ENCODE measurements around the gene ADAP2.
A peak's percentile ranks its signal among the peaks of the same experiment; 100 is the strongest.

ADAP2 gene

GRCh38 chr17:30942308-30943079, 20.7 kb downstream of the ADAP2 start:
- TF ChIP-seq, protein P1, sequence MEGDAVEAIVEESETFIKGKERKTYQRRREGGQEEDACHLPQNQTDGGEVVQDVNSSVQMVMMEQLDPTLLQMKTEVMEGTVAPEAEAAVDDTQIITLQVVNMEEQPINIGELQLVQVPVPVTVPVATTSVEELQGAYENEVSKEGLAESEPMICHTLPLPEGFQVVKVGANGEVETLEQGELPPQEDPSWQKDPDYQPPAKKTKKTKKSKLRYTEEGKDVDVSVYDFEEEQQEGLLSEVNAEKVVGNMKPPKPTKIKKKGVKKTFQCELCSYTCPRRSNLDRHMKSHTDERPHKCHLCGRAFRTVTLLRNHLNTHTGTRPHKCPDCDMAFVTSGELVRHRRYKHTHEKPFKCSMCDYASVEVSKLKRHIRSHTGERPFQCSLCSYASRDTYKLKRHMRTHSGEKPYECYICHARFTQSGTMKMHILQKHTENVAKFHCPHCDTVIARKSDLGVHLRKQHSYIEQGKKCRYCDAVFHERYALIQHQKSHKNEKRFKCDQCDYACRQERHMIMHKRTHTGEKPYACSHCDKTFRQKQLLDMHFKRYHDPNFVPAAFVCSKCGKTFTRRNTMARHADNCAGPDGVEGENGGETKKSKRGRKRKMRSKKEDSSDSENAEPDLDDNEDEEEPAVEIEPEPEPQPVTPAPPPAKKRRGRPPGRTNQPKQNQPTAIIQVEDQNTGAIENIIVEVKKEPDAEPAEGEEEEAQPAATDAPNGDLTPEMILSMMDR (conservative IDR thresholded peaks at IDR 0.05) = no peak
- no peak overlapping the region for H3K27ac ChIP-seq

DNA sequence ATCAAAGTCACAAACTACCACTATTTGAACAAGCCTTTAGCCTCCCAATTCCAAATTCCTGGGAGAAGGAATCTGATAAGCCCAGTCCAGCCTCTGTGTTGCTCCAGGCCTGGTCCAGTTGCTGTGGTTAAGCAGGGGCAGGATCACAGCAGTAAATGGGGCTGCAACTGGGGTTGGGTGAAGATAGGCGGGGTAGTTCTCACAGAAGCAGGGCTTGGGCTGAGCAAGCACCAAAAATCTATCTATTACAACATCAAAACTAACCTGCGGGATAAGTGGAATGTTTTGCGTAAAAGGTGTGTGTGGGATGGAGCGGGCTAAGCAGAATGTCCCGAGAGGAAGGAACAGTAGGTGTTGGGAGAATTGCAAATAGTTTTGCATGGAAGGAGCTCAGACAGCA, 26.1 kb downstream of the ADAP2 start:
- H3K27ac ChIP-seq = no peak overlapping the region
- TF ChIP-seq, protein P1 (conservative IDR thresholded peaks at IDR 0.05) = no peak

DNA sequence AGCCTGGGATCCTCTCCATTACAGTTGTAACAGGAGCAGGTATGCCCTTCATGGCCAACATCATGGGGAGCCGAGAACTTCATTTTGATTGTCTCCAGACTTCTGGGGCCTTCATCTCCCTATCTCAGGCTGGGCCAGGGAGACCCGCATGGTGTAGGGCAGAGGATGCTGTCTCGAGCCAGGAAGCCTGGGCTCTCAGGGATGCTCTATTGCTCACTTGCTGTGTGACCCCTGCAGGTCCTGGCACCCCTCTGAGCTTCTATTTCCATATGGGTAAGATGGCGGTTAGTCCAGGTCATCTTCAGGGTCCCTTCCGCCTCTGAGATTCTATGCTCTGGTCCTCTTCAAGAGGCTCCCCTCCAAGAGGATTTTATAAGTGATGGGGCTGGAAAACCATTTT, 28.4 kb downstream of the ADAP2 start:
- TF ChIP-seq, protein P1 (conservative IDR thresholded peaks at IDR 0.05) = no peak
- H3K27ac ChIP-seq = peak overlapping the region; percentile 50

GRCh38 chr17:30950669-30951399, 29.1 kb downstream of the ADAP2 start:
- TF ChIP-seq, protein P1 (conservative IDR thresholded peaks at IDR 0.05) = no peak
- peak overlapping the region; percentile 50 for H3K27ac ChIP-seq

DNA sequence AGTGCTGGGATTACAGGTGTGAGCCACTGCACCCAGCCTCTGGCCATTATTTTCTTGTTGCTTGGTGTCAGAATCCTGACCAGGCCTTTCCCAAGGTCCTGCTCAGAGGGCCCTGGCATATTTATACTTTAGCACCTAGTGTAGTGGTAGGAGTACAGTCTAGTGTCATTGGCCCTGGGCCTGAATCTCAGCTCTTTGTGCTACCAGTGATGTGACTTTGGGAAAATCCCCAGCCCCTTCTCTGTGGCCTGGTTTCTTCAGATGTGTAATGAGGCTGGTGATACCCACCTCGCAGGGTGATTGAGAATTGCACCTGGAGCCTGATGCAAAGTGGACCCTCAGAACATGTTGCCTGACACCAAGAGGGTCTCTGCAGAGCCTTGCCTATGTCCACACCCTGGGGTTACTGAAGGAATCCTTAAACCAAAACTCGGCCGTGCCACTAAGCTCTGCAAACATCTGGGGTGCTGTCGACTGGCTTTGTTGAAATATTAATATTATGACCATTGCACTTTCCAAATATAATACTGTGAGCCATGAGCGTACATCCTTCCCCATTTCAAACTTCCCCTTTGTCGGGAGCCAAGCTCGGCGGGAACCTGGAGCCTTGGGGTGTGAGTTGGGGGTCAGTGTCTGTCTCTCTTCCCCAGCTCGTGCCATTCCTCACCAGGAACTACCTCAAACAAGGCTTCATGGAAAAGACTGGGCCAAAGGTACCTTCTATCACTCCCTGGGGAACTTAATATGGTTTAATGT, 31.1 kb downstream of the ADAP2 start:
- TF ChIP-seq, protein P1 (conservative IDR thresholded peaks at IDR 0.05) = no peak
- H3K27ac ChIP-seq = no peak overlapping the region

DNA sequence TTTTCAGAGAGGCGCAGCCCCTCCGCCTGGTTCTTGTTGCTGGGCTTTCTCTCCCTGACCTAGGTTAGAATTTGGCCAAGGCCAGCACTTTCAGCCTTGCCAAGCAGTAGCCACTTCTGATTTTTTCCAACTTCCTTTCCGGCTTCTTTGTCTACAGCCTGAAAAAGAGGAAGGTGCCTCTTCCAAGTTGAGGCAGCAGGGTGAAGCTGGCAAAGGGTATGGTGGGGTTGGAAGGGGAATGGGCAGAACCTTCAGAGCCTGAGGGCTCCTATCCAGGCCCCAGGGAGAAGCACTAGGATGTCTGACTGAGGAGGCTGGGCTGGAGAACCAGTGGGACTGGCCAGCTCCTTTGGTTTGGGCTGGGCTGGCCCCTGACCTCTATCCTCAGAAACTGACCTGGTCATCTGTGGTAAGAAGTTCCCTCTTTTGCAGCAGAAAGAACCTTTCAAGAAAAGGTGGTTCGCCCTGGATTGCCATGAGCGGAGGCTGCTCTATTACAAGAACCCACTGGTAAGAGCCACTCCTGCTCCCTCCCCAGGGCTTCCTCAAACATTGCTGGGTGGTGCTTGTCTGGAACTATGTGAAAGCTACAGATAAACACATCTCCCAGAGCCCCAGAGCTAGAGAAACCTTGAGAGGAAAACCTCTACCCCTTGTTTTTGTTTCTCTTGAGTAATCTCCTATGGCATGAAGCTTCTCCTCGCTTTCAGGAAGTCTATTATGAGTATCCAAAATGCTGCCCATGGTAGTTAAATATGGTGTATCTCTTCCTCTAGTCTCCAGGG, 32.5 kb downstream of the ADAP2 start:
- TF ChIP-seq, protein P1 (conservative IDR thresholded peaks at IDR 0.05) = no peak
- H3K27ac ChIP-seq = no peak overlapping the region
